Daoy (cell line): ENCODE results near the gene FAM131A. TPM values are rescaled to one million over a fixed set of nuclear protein-coding genes. Genes with fewer than 3 reads are reported as not detected.

ENCODE experiments used
- DNase-seq: peaks from one replicate; pipeline ENCODE4 v3.0.0-alpha.2; 2015; ENCODE audit warnings: low read depth
- total RNA-seq: library from RNA; depleted of rRNA; stranded (reverse); fragments of >200 nt; shearing (Covaris generic); gene quantifications from 2 replicates; pipeline ENCODE4 v1.2.3, GENCODE V29; 2014

Gene FAM131A
- total RNA-seq, 1 experiment from 2014 or later: 23.7 TPM

- DNase-seq: no peak
These were observed 40.6 kb downstream of the FAM131A start, which contains the start of gene THPO for GRCh38 chr3:184377882-184378445. TSS of gene THPO (minus strand) at chr3:184378207. CDS start at chr3:184376259, 1,948 bp downstream.

GRCh38 chr3:184378651-184379357 lies 41.4 kb downstream of the FAM131A start:
- DNase-seq: no peak

- DNase-seq: no peak
These were observed 42.2 kb downstream of the FAM131A start, which contains the start of gene CHRD for GRCh38 chr3:184379358-184380184. TSS of gene CHRD (plus strand) at chr3:184380054. CDS start at chr3:184380319, 265 bp downstream.

- DNase-seq: peak; percentile 65
These were observed 42.8 kb downstream of the FAM131A start for GRCh38 chr3:184380185-184380626.

- DNase-seq: no peak
These were observed 43.3 kb downstream of the FAM131A start for GRCh38 chr3:184380627-184381260.

- DNase-seq: no peak
These were observed 44.1 kb downstream of the FAM131A start for GRCh38 chr3:184381261-184382224.

- no peak for DNase-seq
These were observed 45.1 kb downstream of the FAM131A start for GRCh38 chr3:184382326-184383032.

- no peak for DNase-seq
These were observed 45.8 kb downstream of the FAM131A start for GRCh38 chr3:184383033-184383740.

- no peak for DNase-seq
These were observed 46.9 kb downstream of the FAM131A start for GRCh38 chr3:184384342-184384741.

GRCh38 chr3:184384856-184385422 lies 47.5 kb downstream of the FAM131A start:
- DNase-seq: no peak

GRCh38 chr3:184386047-184386806 lies 48.8 kb downstream of the FAM131A start:
- DNase-seq: no peak

- no peak for DNase-seq
These were observed 49.8 kb downstream of the FAM131A start for GRCh38 chr3:184387174-184387714.

- no peak for DNase-seq
These were observed 51.0 kb downstream of the FAM131A start for GRCh38 chr3:184388164-184388935.

- no peak for DNase-seq
These were observed 51.5 kb downstream of the FAM131A start for GRCh38 chr3:184388936-184389230.

GRCh38 chr3:184389384-184389783 lies 52.0 kb downstream of the FAM131A start:
- DNase-seq: no peak

- DNase-seq: no peak
These were observed 52.6 kb downstream of the FAM131A start for GRCh38 chr3:184389935-184390528.

- DNase-seq: no peak
These were observed 53.9 kb downstream of the FAM131A start for GRCh38 chr3:184391266-184391665.
